GM12878 (cell line): ENCODE data around the gene HMCES. TPM values are rescaled to one million over a fixed set of nuclear protein-coding genes. Genes with fewer than 3 reads are reported as not detected.
A peak's percentile ranks its signal among the peaks of the same experiment; 100 is the strongest.

Experiments used
- BACH1 ChIP-seq: fragments of 450-650 bp; IDR thresholded peaks from 2 replicates; pipeline ENCODE4 v1.6.1; 2017; ENCODE audit warnings: mild to moderate bottlenecking, borderline replicate concordance
- CBFB ChIP-seq: IDR thresholded peaks from 2 replicates; pipeline ENCODE4 v1.6.1; 2016; ENCODE audit warnings: antibody characterized with exemption, low read depth
- DPF2 ChIP-seq: fragments of 450-650 bp; IDR thresholded peaks from 2 replicates; pipeline ENCODE4 v1.6.1; 2017; ENCODE audit warnings: mild to moderate bottlenecking
- EGR1 ChIP-seq, 2 experiments: IDR thresholded peaks; 1 replicate in 1 of 2; 2 replicates in 1 of 2; pipeline ENCODE4 v1.6.1; 2011 to 2012; ENCODE audit warnings: low read depth in 2 of 2, low read length in 2 of 2, borderline replicate concordance in 1 of 2, mild to moderate bottlenecking in 1 of 2, moderate library complexity in 1 of 2
- ESRRA ChIP-seq: IDR thresholded peaks from 2 replicates; pipeline ENCODE4 v1.6.1; 2012; ENCODE audit warnings: mild to moderate bottlenecking, low read length, improper control_type of control experiment
- IKZF1 ChIP-seq: fragments of 450-650 bp; conservative IDR thresholded peaks from 2 replicates; pipeline ENCODE4 v1.6.1; 2017; ENCODE audit warnings: antibody characterized with exemption, mild to moderate bottlenecking
- MEF2B ChIP-seq: fragments of 450-650 bp; IDR thresholded peaks from 2 replicates; pipeline ENCODE4 v1.6.1; 2018; ENCODE audit warnings: mild to moderate bottlenecking, moderate library complexity; ENCODE audit not compliant: partially characterized antibody, poor library complexity, severe bottlenecking
- MTA2 ChIP-seq: fragments of 450-650 bp; IDR thresholded peaks from 2 replicates; pipeline ENCODE4 v1.6.1; 2016; ENCODE audit warnings: low read depth, mild to moderate bottlenecking, moderate library complexity
- NFYB ChIP-seq: IDR thresholded peaks from 2 replicates; pipeline ENCODE4 v1.6.1; 2011; ENCODE audit warnings: low read depth, mild to moderate bottlenecking, low read length, improper control_type of control experiment, moderate library complexity; ENCODE audit not compliant: insufficient read depth
- POLR2A ChIP-seq: IDR thresholded peaks from 2 replicates; pipeline ENCODE4 v1.6.1; 2011; ENCODE audit warnings: low read depth, mild to moderate bottlenecking, low read length
- POLR2AphosphoS5 ChIP-seq: IDR thresholded peaks from 2 replicates; pipeline ENCODE4 v1.6.1; 2011; ENCODE audit warnings: mild to moderate bottlenecking, low read length, inconsistent platforms
- RB1 ChIP-seq: fragments of 450-650 bp; formaldehyde crosslinking; IDR thresholded peaks from 2 replicates; pipeline ENCODE4 v1.6.1; 2017; ENCODE audit warnings: mild to moderate bottlenecking, borderline replicate concordance
- SMAD1 ChIP-seq: fragments of 450-650 bp; IDR thresholded peaks from 2 replicates; pipeline ENCODE4 v1.6.1; 2018; ENCODE audit warnings: mild to moderate bottlenecking, low read depth; ENCODE audit not compliant: partially characterized antibody
- SREBF1 ChIP-seq: IDR thresholded peaks from 2 replicates; pipeline ENCODE4 v1.6.1; 2012; ENCODE audit warnings: mild to moderate bottlenecking, low read length
- TAF1 ChIP-seq: IDR thresholded peaks from 2 replicates; pipeline ENCODE4 v1.6.1; 2011; ENCODE audit warnings: mild to moderate bottlenecking, low read depth, low read length, borderline replicate concordance
- YY1 ChIP-seq: IDR thresholded peaks from 2 replicates; pipeline ENCODE4 v1.6.1; 2011; ENCODE audit warnings: low read depth, mild to moderate bottlenecking, low read length
- ZNF274 ChIP-seq: IDR thresholded peaks from one replicate; pipeline ENCODE4 v1.8.0; 2011; ENCODE audit not compliant: insufficient read length, insufficient read depth
- polyA plus RNA-seq, 11 experiments: library from polyadenylated mRNA; depleted of rRNA in 4 of 11; unstranded in 6 of 11; stranded (reverse) in 5 of 11; fragments of >200 nt; fragmentation: Nextera tagmentation in 4 of 11; fragmentation: Illumina TruSeq in 1 of 11; extraction: Ambion mirVana in 4 of 11; extraction: Trizol in 1 of 11; gene quantifications; 1 replicate in 1 of 11; 2 replicates in 10 of 11; pipeline versions ENCODE4 v1.2.1 to v1.2.3, GENCODE V29; 2011 to 2016; ENCODE audit warnings: inconsistent platforms in 2 of 11, missing spikeins in 2 of 11, low read depth in 1 of 11
- total RNA-seq, 4 experiments: library from RNA; depleted of rRNA in 3 of 4; stranded (reverse); fragments of >200 nt in 3 of 4; fragmentation: Illumina TruSeq in 1 of 4; extraction: Trizol in 1 of 4; gene quantifications; 2 replicates each; pipeline versions ENCODE4 v1.2.1 to v1.2.3, GENCODE V29; 2013 to 2021
- TF ChIP-seq, protein P1 (sequence below): IDR thresholded peaks from 2 replicates; pipeline ENCODE4 v1.6.1; 2011; ENCODE audit warnings: borderline replicate concordance, low read depth, mild to moderate bottlenecking, moderate library complexity, low read length; ENCODE audit not compliant: insufficient read depth, poor library complexity, severe bottlenecking
- TF ChIP-seq, protein P2 (sequence below): IDR thresholded peaks from 2 replicates; pipeline ENCODE4 v1.6.1; 2012; ENCODE audit warnings: low read depth, low read length, improper control_type of control experiment
- TF ChIP-seq, protein P3 (sequence below): fragments of 450-650 bp; IDR thresholded peaks from 2 replicates; pipeline ENCODE4 v1.6.1; 2016; ENCODE audit warnings: mild to moderate bottlenecking
- TF ChIP-seq, protein P4 (sequence below): fragments of 450-650 bp; IDR thresholded peaks from 2 replicates; pipeline ENCODE4 v1.6.1; 2018; ENCODE audit warnings: borderline replicate concordance, mild to moderate bottlenecking; ENCODE audit not compliant: partially characterized antibody

Gene HMCES
- total and polyA plus RNA-seq, 10 of the 15 experiments (the other 5 are each of a cell fraction or from before 2014, with no cell fraction given) = 12.4 to 49.8 (median 27.0) TPM

DNA sequence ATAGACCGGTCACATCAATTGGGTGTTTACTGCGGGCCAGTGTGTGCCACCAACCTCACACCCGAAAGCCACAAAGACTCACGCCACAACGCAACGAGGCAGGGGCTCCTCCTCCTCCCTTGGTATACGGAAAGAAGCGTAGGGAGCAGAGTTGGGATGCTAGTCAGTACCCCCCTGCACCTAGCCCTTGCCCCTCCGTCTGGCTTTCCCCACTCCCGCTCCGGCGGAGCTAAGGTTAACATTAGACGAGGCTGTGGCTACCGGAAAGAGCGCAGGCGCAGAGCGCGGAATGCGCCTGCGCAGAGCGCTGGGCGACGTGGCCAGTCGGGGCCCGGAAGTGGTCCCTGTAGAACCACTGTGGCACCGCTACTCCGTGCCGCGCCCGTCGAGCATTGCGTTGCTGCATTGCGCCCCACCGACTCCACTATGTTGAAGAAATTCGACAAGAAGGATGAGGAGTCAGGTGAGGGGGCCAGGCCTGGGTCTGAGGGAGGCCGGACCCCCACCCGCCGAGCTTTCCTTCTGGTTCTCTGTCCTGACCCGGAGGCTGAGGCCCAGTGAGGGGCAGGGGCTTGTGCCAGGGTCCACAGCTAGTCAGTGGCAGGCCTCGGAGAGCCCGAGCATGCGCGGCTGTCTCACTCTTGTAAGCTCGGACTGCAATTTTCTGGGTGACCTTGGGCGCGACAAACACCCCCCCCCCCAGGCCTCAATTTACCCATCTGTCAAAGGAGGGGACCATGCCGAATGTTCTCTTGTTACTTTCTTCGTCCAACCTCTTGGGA is 29.2 kb upstream of the HMCES start, which contains the start of gene COPG1 (continued):
- TF ChIP-seq, protein P1, sequence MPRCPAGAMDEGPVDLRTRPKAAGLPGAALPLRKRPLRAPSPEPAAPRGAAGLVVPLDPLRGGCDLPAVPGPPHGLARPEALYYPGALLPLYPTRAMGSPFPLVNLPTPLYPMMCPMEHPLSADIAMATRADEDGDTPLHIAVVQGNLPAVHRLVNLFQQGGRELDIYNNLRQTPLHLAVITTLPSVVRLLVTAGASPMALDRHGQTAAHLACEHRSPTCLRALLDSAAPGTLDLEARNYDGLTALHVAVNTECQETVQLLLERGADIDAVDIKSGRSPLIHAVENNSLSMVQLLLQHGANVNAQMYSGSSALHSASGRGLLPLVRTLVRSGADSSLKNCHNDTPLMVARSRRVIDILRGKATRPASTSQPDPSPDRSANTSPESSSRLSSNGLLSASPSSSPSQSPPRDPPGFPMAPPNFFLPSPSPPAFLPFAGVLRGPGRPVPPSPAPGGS = no peak
- TF ChIP-seq ZNF274 = no peak
- 0 out of 2 replicates have a peak, but pooled peaks have one; percentile 45 for TF ChIP-seq ESRRA
- TF ChIP-seq IKZF1 = peak; percentile 86
- TF ChIP-seq, protein P2, sequence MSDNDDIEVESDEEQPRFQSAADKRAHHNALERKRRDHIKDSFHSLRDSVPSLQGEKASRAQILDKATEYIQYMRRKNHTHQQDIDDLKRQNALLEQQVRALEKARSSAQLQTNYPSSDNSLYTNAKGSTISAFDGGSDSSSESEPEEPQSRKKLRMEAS = peak; percentile 50
- no peak for TF ChIP-seq NFYB
- TF ChIP-seq DPF2 = peak; percentile 70
- TF ChIP-seq MEF2B = no peak
- peak; percentile 57; the same call in 1 of the 2 replicates for TF ChIP-seq BACH1
- TF ChIP-seq POLR2AphosphoS5 = peak; percentile 95
- no peak for TF ChIP-seq YY1
- TF ChIP-seq EGR1 (IDR thresholded peaks at IDR 0.05; ENCODE audit: borderline replicate concordance in 1 of 2, low read depth in 2 of 2, low read length in 2 of 2) = no peak
- TF ChIP-seq TAF1 = peak; percentile 76; the same call in 1 of the 2 replicates
- peak; percentile 58 for TF ChIP-seq SMAD1
- peak; percentile 36; the same call in 1 of the 2 replicates for TF ChIP-seq MTA2
- 0 out of 2 replicates have a peak, but pooled peaks have one; percentile 24 for TF ChIP-seq SREBF1
- TF ChIP-seq, protein P3, sequence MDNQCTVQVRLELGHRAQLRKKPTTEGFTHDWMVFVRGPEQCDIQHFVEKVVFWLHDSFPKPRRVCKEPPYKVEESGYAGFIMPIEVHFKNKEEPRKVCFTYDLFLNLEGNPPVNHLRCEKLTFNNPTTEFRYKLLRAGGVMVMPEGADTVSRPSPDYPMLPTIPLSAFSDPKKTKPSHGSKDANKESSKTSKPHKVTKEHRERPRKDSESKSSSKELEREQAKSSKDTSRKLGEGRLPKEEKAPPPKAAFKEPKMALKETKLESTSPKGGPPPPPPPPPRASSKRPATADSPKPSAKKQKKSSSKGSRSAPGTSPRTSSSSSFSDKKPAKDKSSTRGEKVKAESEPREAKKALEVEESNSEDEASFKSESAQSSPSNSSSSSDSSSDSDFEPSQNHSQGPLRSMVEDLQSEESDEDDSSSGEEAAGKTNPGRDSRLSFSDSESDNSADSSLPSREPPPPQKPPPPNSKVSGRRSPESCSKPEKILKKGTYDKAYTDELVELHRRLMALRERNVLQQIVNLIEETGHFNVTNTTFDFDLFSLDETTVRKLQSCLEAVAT = 0 out of 2 replicates have a peak, but pooled peaks have one; percentile 25
- TF ChIP-seq RB1 = peak; percentile 60; the same call in 1 of the 2 replicates
- TF ChIP-seq POLR2A = peak; percentile 98
- peak; percentile 83 for TF ChIP-seq CBFB
- TF ChIP-seq, protein P4, sequence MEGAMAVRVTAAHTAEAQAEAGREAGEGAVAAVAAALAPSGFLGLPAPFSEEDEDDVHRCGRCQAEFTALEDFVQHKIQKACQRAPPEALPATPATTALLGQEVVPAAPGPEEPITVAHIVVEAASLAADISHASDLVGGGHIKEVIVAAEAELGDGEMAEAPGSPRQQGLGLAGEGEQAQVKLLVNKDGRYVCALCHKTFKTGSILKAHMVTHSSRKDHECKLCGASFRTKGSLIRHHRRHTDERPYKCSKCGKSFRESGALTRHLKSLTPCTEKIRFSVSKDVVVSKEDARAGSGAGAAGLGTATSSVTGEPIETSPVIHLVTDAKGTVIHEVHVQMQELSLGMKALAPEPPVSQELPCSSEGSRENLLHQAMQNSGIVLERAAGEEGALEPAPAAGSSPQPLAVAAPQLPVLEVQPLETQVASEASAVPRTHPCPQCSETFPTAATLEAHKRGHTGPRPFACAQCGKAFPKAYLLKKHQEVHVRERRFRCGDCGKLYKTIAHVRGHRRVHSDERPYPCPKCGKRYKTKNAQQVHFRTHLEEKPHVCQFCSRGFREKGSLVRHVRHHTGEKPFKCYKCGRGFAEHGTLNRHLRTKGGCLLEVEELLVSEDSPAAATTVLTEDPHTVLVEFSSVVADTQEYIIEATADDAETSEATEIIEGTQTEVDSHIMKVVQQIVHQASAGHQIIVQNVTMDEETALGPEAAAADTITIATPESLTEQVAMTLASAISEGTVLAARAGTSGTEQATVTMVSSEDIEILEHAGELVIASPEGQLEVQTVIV = peak; percentile 76
